K562 treated with DMSO at 1 percent for 12 hours (cell line): ENCODE results near the gene AARS2. TPM values are rescaled to one million over a fixed set of nuclear protein-coding genes. Genes with fewer than 3 reads are reported as not detected.

Experiments used
- total RNA-seq: library from RNA; unstranded; fragments of 300-600 nt; gene quantifications from 2 replicates; pipeline ENCODE4 v1.2.3, GENCODE V29; 2022; ENCODE audit not compliant: insufficient read depth

AARS2 gene
- total RNA-seq, result 11.1 and 23.7 TPM in 2 replicates

GRCh38 chr6:44312901-44313788 is at the start of gene AARS2:
Gene AARS2 (minus strand): TSS chr6:44313347. CDS start chr6:44313323, 24 bp downstream.

GRCh38 chr6:44342489-44342888 is 29.3 kb upstream of the AARS2 start, which contains the start of gene SPATS1:
Gene SPATS1 (plus strand): TSS chr6:44342650. CDS start chr6:44343096, 446 bp downstream.

GRCh38 chr6:44269921-44270525 is 43.1 kb downstream of the AARS2 start, which contains the start of gene TMEM151B:
Gene TMEM151B (plus strand): TSS chr6:44270450. CDS start chr6:44270743, 293 bp downstream.

GRCh38 chr6:44265007-44265721 is 48.0 kb downstream of the AARS2 start, which contains the start of gene NFKBIE:
Gene NFKBIE (minus strand): TSS chr6:44265551. CDS start chr6:44265346, 205 bp downstream.

GRCh38 chr6:44257025-44257752 is 56.0 kb downstream of the AARS2 start, which contains the start of gene SLC35B2:
Gene SLC35B2 (minus strand): TSS chr6:44257528. CDS start chr6:44257410, 118 bp downstream.

Other genes starting within 250 kb of the AARS2 start
- 102 and 178 TPM in 2 replicates for gene MRPL14, start 185.9 kb downstream of the AARS2 start, total RNA-seq
- 26.9 and 62.9 TPM in 2 replicates for gene TMEM63B, start 185.8 kb downstream of the AARS2 start, total RNA-seq
- not detected in 2 replicates for gene CAPN11, start 154.5 kb downstream of the AARS2 start, total RNA-seq
- gene MYMX, start 96.4 kb downstream of the AARS2 start, total RNA-seq, result not detected in 2 replicates
- gene SLC29A1, start 89.8 kb downstream of the AARS2 start, total RNA-seq, result 127 and 182 TPM in 2 replicates
- gene HSP90AB1, start 66.2 kb downstream of the AARS2 start, total RNA-seq, result 900 and 1,266 TPM in 2 replicates
- 69.0 and 95.5 TPM in 2 replicates for gene SLC35B2, start 55.8 kb downstream of the AARS2 start, total RNA-seq
- gene NFKBIE, start 47.8 kb downstream of the AARS2 start, total RNA-seq, result 24.1 and 28.1 TPM in 2 replicates
- gene TMEM151B, start 42.9 kb downstream of the AARS2 start, total RNA-seq, result not detected in 2 replicates
- not detected in 2 replicates for gene SPATS1, start 29.3 kb upstream of the AARS2 start, total RNA-seq
- gene CDC5L, start 74.4 kb upstream of the AARS2 start, total RNA-seq, result 14.3 and 27.8 TPM in 2 replicates